22Rv1 (cell line): Measurements from ENCODE around the gene PARN.

Source experiments
- ZFX ChIP-seq: fragments of 450-650 bp; IDR thresholded peaks from 2 replicates; pipeline ENCODE4 v1.6.1; 2017; ENCODE audit warnings: antibody characterized with exemption, borderline replicate concordance
- TF ChIP-seq, protein P1 (sequence below): fragments of 450-650 bp; IDR thresholded peaks from 2 replicates; pipeline ENCODE4 v1.5.1; 2017; ENCODE audit warnings: mild to moderate bottlenecking

DNA sequence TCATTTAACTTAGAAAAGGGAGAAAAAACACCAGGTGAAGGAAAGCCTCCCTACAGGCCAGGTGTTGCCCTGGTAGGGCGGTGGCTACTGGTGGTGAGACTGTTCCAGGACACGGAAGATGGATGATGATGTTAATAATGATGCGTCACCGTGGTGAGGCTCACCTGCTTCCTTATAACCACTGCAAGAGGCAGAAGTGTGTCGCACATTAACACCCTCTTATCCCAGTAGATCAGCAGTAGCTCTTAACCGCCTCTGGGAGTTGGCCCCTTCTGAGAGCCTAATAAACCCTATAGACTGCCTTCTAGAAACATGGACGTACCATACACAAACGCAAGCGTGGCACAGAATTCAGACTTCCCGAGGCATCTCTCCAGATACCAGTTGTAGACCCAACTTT, 10.5 kb upstream of the PARN start:
- TF ChIP-seq, protein P1, sequence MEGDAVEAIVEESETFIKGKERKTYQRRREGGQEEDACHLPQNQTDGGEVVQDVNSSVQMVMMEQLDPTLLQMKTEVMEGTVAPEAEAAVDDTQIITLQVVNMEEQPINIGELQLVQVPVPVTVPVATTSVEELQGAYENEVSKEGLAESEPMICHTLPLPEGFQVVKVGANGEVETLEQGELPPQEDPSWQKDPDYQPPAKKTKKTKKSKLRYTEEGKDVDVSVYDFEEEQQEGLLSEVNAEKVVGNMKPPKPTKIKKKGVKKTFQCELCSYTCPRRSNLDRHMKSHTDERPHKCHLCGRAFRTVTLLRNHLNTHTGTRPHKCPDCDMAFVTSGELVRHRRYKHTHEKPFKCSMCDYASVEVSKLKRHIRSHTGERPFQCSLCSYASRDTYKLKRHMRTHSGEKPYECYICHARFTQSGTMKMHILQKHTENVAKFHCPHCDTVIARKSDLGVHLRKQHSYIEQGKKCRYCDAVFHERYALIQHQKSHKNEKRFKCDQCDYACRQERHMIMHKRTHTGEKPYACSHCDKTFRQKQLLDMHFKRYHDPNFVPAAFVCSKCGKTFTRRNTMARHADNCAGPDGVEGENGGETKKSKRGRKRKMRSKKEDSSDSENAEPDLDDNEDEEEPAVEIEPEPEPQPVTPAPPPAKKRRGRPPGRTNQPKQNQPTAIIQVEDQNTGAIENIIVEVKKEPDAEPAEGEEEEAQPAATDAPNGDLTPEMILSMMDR = no peak
- TF ChIP-seq ZFX = no peak
